ENCODE results near the gene SLCO2A1.

GRCh38 chr3:133995264-133995663 lies 34.5 kb downstream of the SLCO2A1 start:
- TF ChIP-seq, protein P1, sequence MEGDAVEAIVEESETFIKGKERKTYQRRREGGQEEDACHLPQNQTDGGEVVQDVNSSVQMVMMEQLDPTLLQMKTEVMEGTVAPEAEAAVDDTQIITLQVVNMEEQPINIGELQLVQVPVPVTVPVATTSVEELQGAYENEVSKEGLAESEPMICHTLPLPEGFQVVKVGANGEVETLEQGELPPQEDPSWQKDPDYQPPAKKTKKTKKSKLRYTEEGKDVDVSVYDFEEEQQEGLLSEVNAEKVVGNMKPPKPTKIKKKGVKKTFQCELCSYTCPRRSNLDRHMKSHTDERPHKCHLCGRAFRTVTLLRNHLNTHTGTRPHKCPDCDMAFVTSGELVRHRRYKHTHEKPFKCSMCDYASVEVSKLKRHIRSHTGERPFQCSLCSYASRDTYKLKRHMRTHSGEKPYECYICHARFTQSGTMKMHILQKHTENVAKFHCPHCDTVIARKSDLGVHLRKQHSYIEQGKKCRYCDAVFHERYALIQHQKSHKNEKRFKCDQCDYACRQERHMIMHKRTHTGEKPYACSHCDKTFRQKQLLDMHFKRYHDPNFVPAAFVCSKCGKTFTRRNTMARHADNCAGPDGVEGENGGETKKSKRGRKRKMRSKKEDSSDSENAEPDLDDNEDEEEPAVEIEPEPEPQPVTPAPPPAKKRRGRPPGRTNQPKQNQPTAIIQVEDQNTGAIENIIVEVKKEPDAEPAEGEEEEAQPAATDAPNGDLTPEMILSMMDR (IDR thresholded peaks at IDR 0.05), result no peak
- TF ChIP-seq POLR2A (IDR thresholded peaks at IDR 0.05), result no peak

All from Peyer's patch (tissue), 4 donors.